H1 (cell line): ENCODE measurements around the gene PNRC2.

Experiments
- BRCA1 ChIP-seq: IDR thresholded peaks from 2 replicates; pipeline ENCODE4 v1.6.1; 2012; ENCODE audit warnings: low read depth, low read length, improper control_type of control experiment
- EP300 ChIP-seq, 2 experiments: IDR thresholded peaks; 1 replicate in 1 of 2; 2 replicates in 1 of 2; pipeline ENCODE4 v1.6.1; 2011 to 2012; ENCODE audit warnings: low read depth in 2 of 2, low read length in 2 of 2, mild to moderate bottlenecking in 2 of 2, borderline replicate concordance in 1 of 2, inconsistent platforms in 1 of 2, moderate library complexity in 1 of 2
- HDAC6 ChIP-seq: IDR thresholded peaks from one replicate; pipeline ENCODE4 v1.7.1; 2012; ENCODE audit warnings: low read depth, mild to moderate bottlenecking, inconsistent platforms, low read length, moderate library complexity
- JUN ChIP-seq: IDR thresholded peaks from 2 replicates; pipeline ENCODE4 v1.6.1; 2011; ENCODE audit warnings: low read depth, mild to moderate bottlenecking, improper control_type of control experiment, low read length
- JUND ChIP-seq: IDR thresholded peaks from 2 replicates; pipeline ENCODE4 v1.6.1; 2011; ENCODE audit warnings: mild to moderate bottlenecking, improper control_type of control experiment, low read length
- KDM1A ChIP-seq: fragments of 200-600, 300-600 bp; sonication (generic); IDR thresholded peaks from 2 replicates; pipeline ENCODE4 v1.7.1; 2016; ENCODE audit warnings: mild to moderate bottlenecking, low read length, borderline replicate concordance
- MAFK ChIP-seq: IDR thresholded peaks from 2 replicates; pipeline ENCODE4 v1.6.1; 2012; ENCODE audit warnings: low read depth, mild to moderate bottlenecking, improper control_type of control experiment, low read length
- POLR2A ChIP-seq, 2 experiments: IDR thresholded peaks; 1 replicate in 1 of 2; 2 replicates in 1 of 2; pipeline ENCODE4 v1.6.1; 2011; ENCODE audit warnings: low read depth in 2 of 2, low read length in 2 of 2, mild to moderate bottlenecking in 2 of 2; ENCODE audit errors: control extremely low read depth in 1 of 2
- POLR2AphosphoS5 ChIP-seq: IDR thresholded peaks from 2 replicates; pipeline ENCODE4 v1.6.1; 2011; ENCODE audit warnings: low read depth, low read length
- TF ChIP-seq, protein P1 (sequence below), 3 experiments: IDR thresholded peaks; 1 replicate in 2 of 3; 2 replicates in 1 of 3; pipeline versions ENCODE4 v1.5.1 to v1.6.1; 2011; ENCODE audit warnings: low read length in 3 of 3, mild to moderate bottlenecking in 3 of 3, inconsistent platforms in 2 of 3, low read depth in 1 of 3, moderate library complexity in 1 of 3; ENCODE audit not compliant: insufficient read depth in 1 of 3; ENCODE audit errors: control extremely low read depth in 1 of 3
- TF ChIP-seq, protein P2 (sequence below): IDR thresholded peaks from 2 replicates; pipeline ENCODE4 v1.6.1; 2011; ENCODE audit warnings: low read length, improper control_type of control experiment

DNA sequence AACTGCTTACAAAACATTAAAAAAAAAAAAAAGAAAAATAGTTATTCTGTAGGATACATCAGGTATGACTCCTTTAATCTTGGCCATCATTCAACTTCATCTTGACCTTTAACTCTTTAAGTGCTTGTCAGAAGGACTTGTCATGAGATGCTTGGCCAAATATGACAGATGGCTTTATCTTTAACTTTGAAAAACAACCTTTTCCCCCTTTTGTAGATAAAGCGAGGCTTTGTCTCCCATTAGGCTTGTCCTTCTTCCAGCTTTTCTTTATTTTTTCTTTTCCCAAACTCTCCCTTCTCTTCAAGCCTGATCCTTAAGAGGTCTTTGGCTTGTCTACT lies 18.2 kb downstream of the PNRC2 start:
- TF ChIP-seq POLR2AphosphoS5, result no peak
- TF ChIP-seq, protein P1, sequence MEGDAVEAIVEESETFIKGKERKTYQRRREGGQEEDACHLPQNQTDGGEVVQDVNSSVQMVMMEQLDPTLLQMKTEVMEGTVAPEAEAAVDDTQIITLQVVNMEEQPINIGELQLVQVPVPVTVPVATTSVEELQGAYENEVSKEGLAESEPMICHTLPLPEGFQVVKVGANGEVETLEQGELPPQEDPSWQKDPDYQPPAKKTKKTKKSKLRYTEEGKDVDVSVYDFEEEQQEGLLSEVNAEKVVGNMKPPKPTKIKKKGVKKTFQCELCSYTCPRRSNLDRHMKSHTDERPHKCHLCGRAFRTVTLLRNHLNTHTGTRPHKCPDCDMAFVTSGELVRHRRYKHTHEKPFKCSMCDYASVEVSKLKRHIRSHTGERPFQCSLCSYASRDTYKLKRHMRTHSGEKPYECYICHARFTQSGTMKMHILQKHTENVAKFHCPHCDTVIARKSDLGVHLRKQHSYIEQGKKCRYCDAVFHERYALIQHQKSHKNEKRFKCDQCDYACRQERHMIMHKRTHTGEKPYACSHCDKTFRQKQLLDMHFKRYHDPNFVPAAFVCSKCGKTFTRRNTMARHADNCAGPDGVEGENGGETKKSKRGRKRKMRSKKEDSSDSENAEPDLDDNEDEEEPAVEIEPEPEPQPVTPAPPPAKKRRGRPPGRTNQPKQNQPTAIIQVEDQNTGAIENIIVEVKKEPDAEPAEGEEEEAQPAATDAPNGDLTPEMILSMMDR (IDR thresholded peaks at IDR 0.05; ENCODE audit: control extremely low read depth in 1 of 3, insufficient read depth in 1 of 3, low read depth in 1 of 3, low read length in 3 of 3), result no peak
- no peak for TF ChIP-seq MAFK
- TF ChIP-seq HDAC6, result no peak
- no peak for TF ChIP-seq BRCA1
- TF ChIP-seq KDM1A, result no peak
- TF ChIP-seq, protein P2, sequence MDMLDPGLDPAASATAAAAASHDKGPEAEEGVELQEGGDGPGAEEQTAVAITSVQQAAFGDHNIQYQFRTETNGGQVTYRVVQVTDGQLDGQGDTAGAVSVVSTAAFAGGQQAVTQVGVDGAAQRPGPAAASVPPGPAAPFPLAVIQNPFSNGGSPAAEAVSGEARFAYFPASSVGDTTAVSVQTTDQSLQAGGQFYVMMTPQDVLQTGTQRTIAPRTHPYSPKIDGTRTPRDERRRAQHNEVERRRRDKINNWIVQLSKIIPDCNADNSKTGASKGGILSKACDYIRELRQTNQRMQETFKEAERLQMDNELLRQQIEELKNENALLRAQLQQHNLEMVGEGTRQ, result no peak
- no peak for TF ChIP-seq EP300 (IDR thresholded peaks at IDR 0.05; ENCODE audit: borderline replicate concordance in 1 of 2, low read depth in 2 of 2, low read length in 2 of 2)
- TF ChIP-seq POLR2A (IDR thresholded peaks at IDR 0.05; ENCODE audit: control extremely low read depth in 1 of 2, low read depth in 2 of 2, low read length in 2 of 2), result no peak
- TF ChIP-seq JUND, result no peak
- TF ChIP-seq JUN, result no peak
